Endothelial cell of umbilical vein (primary cell): ENCODE data around the gene TSN.

ENCODE experiments used
- JUN ChIP-seq: IDR thresholded peaks from 2 replicates; pipeline ENCODE4 v1.6.1; 2011; ENCODE audit warnings: borderline replicate concordance, low read depth; ENCODE audit not compliant: insufficient read length, insufficient read depth
- TF ChIP-seq, protein P1 (sequence below): IDR thresholded peaks from 2 replicates; pipeline ENCODE4 v1.6.1; 2011; ENCODE audit not compliant: insufficient read depth, insufficient read length

DNA sequence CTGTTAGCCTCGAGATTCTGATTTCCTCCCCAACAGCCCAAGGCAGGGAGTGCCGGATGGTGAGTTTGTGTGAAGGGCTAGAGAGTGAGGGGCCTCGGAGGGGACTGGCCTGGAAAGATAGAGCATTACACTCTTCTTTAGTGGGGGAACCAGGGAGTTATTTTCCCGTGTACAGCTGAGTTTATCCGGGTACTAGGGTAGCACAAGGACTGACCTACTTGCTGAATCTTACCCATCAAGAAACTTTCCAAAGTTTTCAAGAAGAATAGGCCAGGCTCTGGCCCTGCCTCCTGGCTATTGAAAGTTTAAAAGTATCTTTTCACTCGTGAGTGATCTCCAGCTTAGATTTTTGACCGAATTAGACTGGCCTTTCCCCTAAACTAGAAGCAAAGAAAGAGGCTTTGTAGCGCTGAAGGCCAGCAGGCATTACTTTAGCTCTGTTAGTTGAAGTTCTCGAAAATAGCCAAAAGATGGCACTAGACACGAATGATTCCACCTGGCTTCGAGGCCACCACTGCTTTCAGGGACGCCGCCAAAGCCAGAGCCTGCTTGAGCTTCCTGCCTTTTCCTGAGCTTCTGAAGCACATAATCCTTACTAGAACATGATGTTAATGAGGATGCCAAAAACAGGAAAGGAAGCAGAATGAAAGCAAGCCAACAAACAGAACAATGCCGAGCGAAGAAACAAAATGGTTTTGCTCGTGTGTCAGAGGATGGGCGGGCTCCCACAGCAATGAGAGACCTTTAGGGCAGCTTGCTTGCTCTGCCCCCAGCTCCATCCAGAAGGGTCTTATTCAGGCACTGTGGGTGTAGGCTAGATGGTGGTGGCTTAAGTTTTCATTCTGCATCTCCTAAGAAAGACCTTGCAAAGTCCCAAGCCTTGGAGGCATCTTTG, 55.8 kb downstream of the TSN start:
- TF ChIP-seq, protein P1, sequence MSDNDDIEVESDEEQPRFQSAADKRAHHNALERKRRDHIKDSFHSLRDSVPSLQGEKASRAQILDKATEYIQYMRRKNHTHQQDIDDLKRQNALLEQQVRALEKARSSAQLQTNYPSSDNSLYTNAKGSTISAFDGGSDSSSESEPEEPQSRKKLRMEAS = no peak
- no peak for TF ChIP-seq JUN
